Common myeloid progenitor, CD34-positive (primary cell): Measurements from ENCODE around the gene DHX29.

ENCODE experiments used
- CTCF ChIA-PET: fragments of 350-600 bp; sonication (Branson Sonifier 250); formaldehyde crosslinking; loops from one replicate; lab custom pipeline; 2021; ENCODE audit warnings: antibody characterized with exemption; lab: Charles Lee
- POLR2A ChIA-PET: fragments of 350-600 bp; sonication (Branson Sonifier 250); formaldehyde crosslinking; loops from one replicate; lab custom pipeline; 2021; ENCODE audit warnings: antibody characterized with exemption; lab: Charles Lee
- DNase-seq, 3 donors: peaks; one replicate each; pipeline versions ENCODE4 v3.0.0 to v3.0.0-alpha.2; 2013
- H3K27ac ChIP-seq, 2 experiments: 1 replicate in 1 of 2; 2 replicates in 1 of 2; pipeline ENCODE4 v1.7.0; 2013; ENCODE audit warnings: inconsistent platforms in 2 of 2, low read length in 2 of 2, mild to moderate bottlenecking in 2 of 2, low read depth in 1 of 2, moderate library complexity in 1 of 2; ENCODE audit not compliant: severe bottlenecking in 2 of 2, insufficient read depth in 1 of 2, poor library complexity in 1 of 2
- H3K27me3 ChIP-seq, 5 experiments: replicated peaks in 2 of 5; 1 replicate in 3 of 5; 2 replicates in 2 of 5; pipeline versions ENCODE4 v1.6.1 to v1.7.0; 2013; ENCODE audit warnings: low read length in 4 of 5, mild to moderate bottlenecking in 2 of 5, moderate library complexity in 2 of 5, inconsistent platforms in 1 of 5; ENCODE audit not compliant: insufficient read depth in 5 of 5, control insufficient read depth in 4 of 5
- H3K36me3 ChIP-seq, 4 experiments: 1 replicate in 2 of 4; 2 replicates in 2 of 4; pipeline versions ENCODE4 v1.6.1 to v1.7.0; 2013; ENCODE audit warnings: low read length in 3 of 4, control low read depth in 1 of 4, mild to moderate bottlenecking in 1 of 4; ENCODE audit not compliant: control insufficient read depth in 4 of 4, insufficient read depth in 4 of 4
- H3K4me1 ChIP-seq, 4 experiments: 1 replicate in 3 of 4; 2 replicates in 1 of 4; pipeline versions ENCODE4 v1.6.1 to v1.7.1; 2013; ENCODE audit warnings: low read length in 3 of 4, mild to moderate bottlenecking in 3 of 4, control low read depth in 1 of 4, inconsistent platforms in 1 of 4, moderate library complexity in 1 of 4; ENCODE audit not compliant: control insufficient read depth in 4 of 4, insufficient read depth in 4 of 4; ENCODE audit errors: control extremely low read depth in 1 of 4
- H3K4me3 ChIP-seq, 7 experiments: 1 replicate in 4 of 7; 2 replicates in 3 of 7; pipeline versions ENCODE4 v1.5.1 to v1.7.0; 2013; ENCODE audit warnings: mild to moderate bottlenecking in 7 of 7, low read length in 6 of 7, moderate library complexity in 6 of 7, inconsistent platforms in 2 of 7, low read depth in 2 of 7, control low read depth in 1 of 7; ENCODE audit not compliant: insufficient read depth in 4 of 7, control insufficient read depth in 1 of 7; ENCODE audit errors: extremely low read depth in 1 of 7
- H3K9me3 ChIP-seq, 5 experiments: 1 replicate in 4 of 5; 2 replicates in 1 of 5; pipeline versions ENCODE4 v1.6.1 to v1.7.1; 2013; ENCODE audit warnings: low read length in 4 of 5, mild to moderate bottlenecking in 2 of 5, inconsistent platforms in 1 of 5, low read depth in 1 of 5, moderate library complexity in 1 of 5; ENCODE audit not compliant: control insufficient read depth in 4 of 5, insufficient read depth in 2 of 5; ENCODE audit errors: control extremely low read depth in 1 of 5
- WGBS: methylation state at CpG from one replicate; pipeline ENCODE4 v1.1.5; 2013; ENCODE audit not compliant: insufficient coverage; 5-methylcytosine and 5-hydroxymethylcytosine counted together

The DHX29 gene

GRCh38 chr5:55278778-55279177, 28.7 kb downstream of the DHX29 start:
- H3K4me1 ChIP-seq, result no peaks in the 10 kb centered on the region
- DNase-seq, result no peak
- H3K9me3 ChIP-seq, result no peaks in the 10 kb centered on the region
- H3K27ac ChIP-seq, result no peak overlapping the region
- ChIA-PET CTCF (interaction anchor here (1.0 kb wide), 1 partner anchor 10 kb away, joined by 3 read pairs; no protein-coding TSS in a partner anchor), POLR2A (no interaction called here)
- H3K36me3 ChIP-seq, result peaks cover 7 to 74% (median 39%) of the 10 kb centered on the region in 4 experiments
- WGBS, result 94% methylated on average over 4 of the region's 4 CpGs
- no peak overlapping the region for H3K4me3 ChIP-seq
- no peaks in the 10 kb centered on the region for H3K27me3 ChIP-seq

GRCh38 chr5:55276771-55277170, 30.7 kb downstream of the DHX29 start:
- CTCF ChIA-PET, result no interaction called here
- no peak overlapping the region for H3K27ac ChIP-seq
- 100% methylated on average over 1 of the region's 1 CpG for WGBS
- POLR2A ChIA-PET, result no interaction called here
- no peaks in the 10 kb centered on the region for H3K9me3 ChIP-seq
- H3K4me3 ChIP-seq, result no peak overlapping the region
- no peaks in the 10 kb centered on the region for H3K27me3 ChIP-seq
- H3K4me1 ChIP-seq, result no peaks in the 10 kb centered on the region
- DNase-seq, result no peak
- peaks cover 10 to 70% (median 38%) of the 10 kb centered on the region in 4 experiments for H3K36me3 ChIP-seq

GRCh38 chr5:55258339-55258738, 49.2 kb downstream of the DHX29 start:
- DNase-seq, result no peak
- POLR2A ChIA-PET, result no interaction called here
- CTCF ChIA-PET, result interaction anchor here (0.6 to 1.3 kb wide), 3 partner anchors 27 to 720 kb away, joined by 3 to 4 read pairs (median 3); no protein-coding TSS in a partner anchor
- no peak overlapping the region for H3K4me3 ChIP-seq
- H3K27me3 ChIP-seq, result no peaks in the 10 kb centered on the region
- 94% methylated on average over 3 of the region's 3 CpGs for WGBS
- H3K4me1 ChIP-seq, result peaks cover 0 to 4% (median 2%) of the 10 kb centered on the region in 4 experiments
- H3K9me3 ChIP-seq, result no peaks in the 10 kb centered on the region
- H3K27ac ChIP-seq, result no peak overlapping the region
- H3K36me3 ChIP-seq, result peaks cover 15 to 50% (median 31%) of the 10 kb centered on the region in 4 experiments

GRCh38 chr5:55254802-55255201, 52.7 kb downstream of the DHX29 start:
- POLR2A ChIA-PET, result no interaction called here
- Histone ChIP-seq H3K27ac (no peak overlapping the region), H3K9me3 (no peaks in the 10 kb centered on the region), H3K4me1 (peaks cover 0 to 10% (median 4%) of the 10 kb centered on the region in 4 experiments), H3K36me3 (peaks cover 9 to 32% (median 21%) of the 10 kb centered on the region in 4 experiments), H3K4me3 (no peak overlapping the region), H3K27me3 (no peaks in the 10 kb centered on the region)
- no peak for DNase-seq
- CTCF ChIA-PET, result no interaction called here
- WGBS, result 100% methylated on average over 3 of the region's 4 CpGs

GRCh38 chr5:55250064-55250463, 57.4 kb downstream of the DHX29 start:
- Histone ChIP-seq H3K27me3 (no peaks in the 10 kb centered on the region), H3K27ac (no peak overlapping the region), H3K9me3 (peaks cover 0 to 8% (median 3%) of the 10 kb centered on the region in 5 experiments), H3K36me3 (peaks cover 0 to 7% (median 4%) of the 10 kb centered on the region in 4 experiments), H3K4me3 (no peak overlapping the region), H3K4me1 (peaks cover 0 to 6% (median 2%) of the 10 kb centered on the region in 4 experiments)
- WGBS, result no CpG with 5 or more reads among the region's 1 CpG
- ChIA-PET POLR2A (no interaction called here), CTCF (no interaction called here)
- no peak for DNase-seq

GRCh38 chr5:55241746-55242145, 65.7 kb downstream of the DHX29 start:
- ChIA-PET POLR2A (no interaction called here), CTCF (no interaction called here)
- Histone ChIP-seq H3K4me3 (no peak overlapping the region), H3K36me3 (no peaks in the 10 kb centered on the region), H3K4me1 (no peaks in the 10 kb centered on the region), H3K27ac (no peak overlapping the region), H3K27me3 (peaks cover 8 to 25% (median 9%) of the 10 kb centered on the region in 5 experiments), H3K9me3 (peaks cover 0 to 2% (median 0%) of the 10 kb centered on the region in 5 experiments)
- 98% methylated on average over 4 of the region's 4 CpGs for WGBS
- DNase-seq, result no peak

- WGBS, result 88% methylated on average over 10 of the region's 10 CpGs
- Histone ChIP-seq H3K36me3 (no peaks in the 10 kb centered on the region), H3K9me3 (no peaks in the 10 kb centered on the region), H3K4me1 (peaks cover 0 to 27% (median 25%) of the 10 kb centered on the region in 4 experiments), H3K27me3 (peaks cover 13 to 72% (median 34%) of the 10 kb centered on the region in 5 experiments), H3K4me3 (no peak overlapping the region), H3K27ac (no peak overlapping the region)
- ChIA-PET POLR2A (no interaction called here), CTCF (interaction anchor here (0.7 to 4.0 kb wide), 3 partner anchors 9 to 65 kb away, joined by 6 to 17 read pairs (median 10); no protein-coding TSS in a partner anchor)
- no peak for DNase-seq
Measured at GRCh38 chr5:55236800-55237199, 70.7 kb downstream of the DHX29 start.
